Activated naive CD4-positive, alpha-beta T cell treated with Interleukin-2 at 50 U/mL for 16 hours (primary cell): ENCODE measurements around the gene PLA2G12B.

Experiments used
- DNase-seq: peaks from one replicate; pipeline ENCODE4 v3.0.0-alpha.2; 2020

PLA2G12B gene

DNA sequence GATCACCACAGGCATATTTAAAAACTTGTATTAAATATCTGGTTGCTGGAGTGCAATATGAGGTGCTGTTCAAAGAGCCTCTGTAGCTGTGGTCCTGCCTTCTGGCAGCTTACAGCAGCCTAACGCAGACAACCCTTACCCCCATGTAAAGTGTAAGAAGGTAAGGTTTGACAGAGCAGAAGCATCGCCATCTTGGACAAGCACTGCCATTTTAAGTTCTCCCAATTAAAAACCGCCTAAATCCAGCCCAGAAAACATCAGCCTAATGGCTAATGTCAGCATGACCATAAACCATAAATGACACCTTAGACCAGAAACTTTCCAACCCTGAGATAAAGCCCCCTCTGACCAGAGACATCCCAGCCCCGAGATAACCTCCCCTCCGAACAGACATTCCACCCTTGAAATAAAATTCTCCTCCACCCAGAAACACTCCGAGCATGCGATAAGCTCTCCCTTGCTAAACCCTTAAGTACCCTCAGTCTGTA is 66.4 kb downstream of the PLA2G12B start:
- DNase-seq: no peak

DNA sequence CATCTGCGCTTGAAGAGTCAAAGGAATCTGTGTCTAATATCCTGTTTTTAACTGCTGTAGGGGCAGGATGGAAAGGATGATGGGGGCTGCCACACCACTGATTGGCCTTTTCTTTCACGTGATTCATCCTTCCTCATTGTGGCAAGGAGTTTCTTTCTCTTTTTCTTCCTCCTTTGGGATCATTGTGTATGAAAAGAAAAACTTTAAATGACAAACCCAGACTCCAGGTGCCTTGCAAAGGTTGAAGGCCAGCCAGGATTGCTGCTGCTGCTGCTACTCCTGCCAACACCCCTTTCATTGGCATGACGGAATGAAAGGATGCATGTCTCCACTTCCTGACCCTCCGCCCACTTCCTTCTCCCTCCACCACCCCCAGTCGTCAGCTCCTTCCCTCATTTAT is 67.6 kb downstream of the PLA2G12B start:
- DNase-seq: no peak

DNA sequence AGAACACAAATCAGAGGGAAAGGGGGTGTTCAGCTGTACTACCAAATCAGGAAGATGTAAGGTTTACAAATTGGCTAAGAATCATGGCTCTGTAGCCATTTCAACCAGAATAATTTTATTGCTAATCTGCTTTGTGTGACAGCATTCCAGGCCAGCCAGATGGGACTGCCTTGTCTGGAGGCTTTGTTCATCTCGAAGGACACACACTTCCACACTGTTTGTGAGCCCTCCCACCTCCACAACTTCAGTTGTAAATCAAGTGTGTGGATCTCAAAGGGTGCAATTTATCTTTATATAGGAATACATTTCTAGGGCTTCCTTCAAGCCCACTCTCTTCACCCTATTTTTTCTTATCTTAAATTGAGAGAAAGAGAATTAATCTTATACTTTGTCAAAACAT is 68.0 kb downstream of the PLA2G12B start:
- DNase-seq: no peak

DNA sequence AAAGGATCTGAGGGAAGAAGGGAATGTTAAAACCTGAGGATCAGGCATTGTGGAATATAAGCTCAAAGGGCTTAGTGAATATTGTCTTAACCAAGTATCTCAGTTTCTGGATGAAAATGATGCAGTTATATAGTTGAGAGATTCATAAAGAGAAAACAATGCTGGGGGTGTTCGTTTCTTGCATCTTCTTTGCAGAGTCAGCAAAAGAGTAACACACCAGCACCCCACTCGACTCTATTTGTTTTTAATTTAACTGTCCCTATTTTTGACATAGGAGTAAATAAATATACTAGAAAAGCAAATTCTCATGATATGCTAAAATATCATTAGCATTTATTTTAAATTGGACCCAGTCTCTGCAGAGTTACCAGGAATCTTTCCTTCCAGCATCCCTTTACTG is 68.7 kb downstream of the PLA2G12B start:
- no peak for DNase-seq
